IPS DF 4.7 (cell line): ENCODE results near the gene WDR37.

Experiments used
- DNase-seq: peaks from one replicate; pipeline ENCODE4 v3.0.0-alpha.2; 2013; ENCODE audit warnings: low spot score; ENCODE audit errors: extremely low read depth

The WDR37 gene

GRCh38 chr10:1168763-1169162, 112.6 kb downstream of the WDR37 start:
- DNase-seq: no peak

GRCh38 chr10:1169186-1169885, 113.2 kb downstream of the WDR37 start:
- no peak for DNase-seq

GRCh38 chr10:1169981-1170866, 114.0 kb downstream of the WDR37 start:
- DNase-seq: no peak

- no peak for DNase-seq
Measured at GRCh38 chr10:1170867-1171180, 114.6 kb downstream of the WDR37 start.

GRCh38 chr10:1171182-1171581, 115.0 kb downstream of the WDR37 start:
- no peak for DNase-seq

GRCh38 chr10:1171586-1171985, 115.4 kb downstream of the WDR37 start:
- no peak for DNase-seq

- no peak for DNase-seq
Measured at GRCh38 chr10:1172256-1172984, 116.2 kb downstream of the WDR37 start.

GRCh38 chr10:1173091-1173490, 116.9 kb downstream of the WDR37 start:
- DNase-seq: no peak

GRCh38 chr10:1174022-1174421, 117.8 kb downstream of the WDR37 start:
- no peak for DNase-seq

GRCh38 chr10:1175956-1176565, 119.9 kb downstream of the WDR37 start:
- DNase-seq: no peak

GRCh38 chr10:1177936-1178335, 121.8 kb downstream of the WDR37 start:
- DNase-seq: no peak

- DNase-seq: no peak
Measured at GRCh38 chr10:1178506-1178905, 122.3 kb downstream of the WDR37 start.

GRCh38 chr10:1179346-1180070, 123.3 kb downstream of the WDR37 start:
- DNase-seq: no peak

- DNase-seq: no peak
Measured at GRCh38 chr10:1180071-1180730, 124.0 kb downstream of the WDR37 start.

- DNase-seq: no peak
Measured at GRCh38 chr10:1180836-1181235, 124.7 kb downstream of the WDR37 start.
